Ascending aorta (tissue), 2 donors: ENCODE measurements around the gene CYTH3. TPM values are rescaled to one million over a fixed set of nuclear protein-coding genes. Genes with fewer than 3 reads are reported as not detected.

Experiments used
- DNase-seq, 2 donors: peaks; one replicate each; pipeline ENCODE4 v3.0.0-alpha.2; 2019; ENCODE audit warnings: low spot score in 2 of 2
- H3K27ac ChIP-seq, 2 donors: fragments of 200-600 bp; sonication (generic); one replicate each; pipeline ENCODE4 v1.5.1; 2016 to 2017; ENCODE audit warnings: mild to moderate bottlenecking in 1 of 2
- H3K27me3 ChIP-seq: fragments of 200-600 bp; sonication (generic); one replicate; pipeline ENCODE4 v1.5.1; 2017
- H3K36me3 ChIP-seq, 2 donors: fragments of 200-600 bp; sonication (generic); one replicate each; pipeline ENCODE4 v1.5.1; 2016
- H3K4me1 ChIP-seq, 2 donors: fragments of 200-600 bp; sonication (generic); one replicate each; pipeline ENCODE4 v1.5.1; 2016 to 2017; ENCODE audit warnings: mild to moderate bottlenecking in 1 of 2
- H3K4me3 ChIP-seq, 2 donors: fragments of 200-600 bp; sonication (generic); one replicate each; pipeline ENCODE4 v1.5.1; 2016 to 2017; ENCODE audit warnings: mild to moderate bottlenecking in 1 of 2
- H3K9me3 ChIP-seq, 2 donors: fragments of 200-600 bp; sonication (generic); one replicate each; pipeline ENCODE4 v1.5.1; 2016
- CTCF ChIP-seq, 3 experiments: fragments of 200-600 bp in 2 of 3; fragments of 450-650 bp in 1 of 3; sonication (generic) in 2 of 3; IDR thresholded peaks; one replicate each; pipeline ENCODE4 v1.5.1; 2016 to 2019; ENCODE audit warnings: antibody characterized with exemption in 3 of 3, mild to moderate bottlenecking in 1 of 3, moderate library complexity in 1 of 3
- intact Hi-C: fragments of 100-400 bp; cut with DNase I; formaldehyde crosslinking; loops from one replicate; pipeline ENCODE4 v1.15.1; 2023
- total RNA-seq: library from RNA; depleted of rRNA; stranded (reverse); fragments of >200 nt; gene quantifications from one replicate; pipeline ENCODE4 v1.1.0, GENCODE V29; 2016

CYTH3 gene
- total RNA-seq, 1 donor from 2014 or later: 51.8 TPM

GRCh38 chr7:6165521-6166320 is 106.7 kb downstream of the CYTH3 start:
- no peak overlapping the region for H3K4me3 ChIP-seq
- H3K9me3 ChIP-seq: no peaks in the 10 kb centered on the region
- H3K36me3 ChIP-seq: peaks cover 42 to 45% of the 10 kb centered on the region in 2 donors
- H3K4me1 ChIP-seq: peaks cover 5 to 25% of the 10 kb centered on the region in 2 donors
- TF ChIP-seq CTCF (IDR thresholded peaks at IDR 0.05): no peak
- peak overlapping the region; percentile 51 to 92 for H3K27ac ChIP-seq
- no peaks in the 10 kb centered on the region for H3K27me3 ChIP-seq
- no peak for DNase-seq
- intact Hi-C loops: loop anchor here (10.0 kb wide), 1 partner anchor 279 kb away; the partner anchor contains the start of gene DAGLB

GRCh38 chr7:6165075-6165474 is 107.3 kb downstream of the CYTH3 start:
- DNase-seq: no peak
- peak overlapping the region; percentile 51 to 92 for H3K27ac ChIP-seq

GRCh38 chr7:6164491-6164890 is 107.9 kb downstream of the CYTH3 start:
- no peaks in the 10 kb centered on the region for H3K27me3 ChIP-seq
- H3K4me1 ChIP-seq: peaks cover 5 to 33% of the 10 kb centered on the region in 2 donors

More at GRCh38 chr7:6165075-6165474, 107.3 kb downstream of the CYTH3 start:
- H3K4me3 ChIP-seq: no peak overlapping the region
- TF ChIP-seq CTCF (IDR thresholded peaks at IDR 0.05): no peak
- H3K36me3 ChIP-seq: peaks cover 36 to 39% of the 10 kb centered on the region in 2 donors
- H3K27me3 ChIP-seq: no peaks in the 10 kb centered on the region
- intact Hi-C loops: loop anchor here (10.0 kb wide), 1 partner anchor 280 kb away; the partner anchor contains the start of gene DAGLB
- peaks cover 5 to 30% of the 10 kb centered on the region in 2 donors for H3K4me1 ChIP-seq
- H3K9me3 ChIP-seq: no peaks in the 10 kb centered on the region

GRCh38 chr7:6164010-6164409 is 108.4 kb downstream of the CYTH3 start:
- Histone ChIP-seq H3K4me3 (no peak overlapping the region), H3K36me3 (peaks cover 32 to 34% of the 10 kb centered on the region in 2 donors), H3K9me3 (no peaks in the 10 kb centered on the region), H3K27me3 (no peaks in the 10 kb centered on the region), H3K4me1 (peaks cover 5 to 33% of the 10 kb centered on the region in 2 donors), H3K27ac (peak overlapping the region; percentile 92 to 96)
- intact Hi-C loops: loop anchor here (10.0 kb wide), 1 partner anchor 281 kb away; the partner anchor contains the start of gene DAGLB
- no peak for DNase-seq
- no peak for TF ChIP-seq CTCF (IDR thresholded peaks at IDR 0.05)

More at GRCh38 chr7:6164491-6164890, 107.9 kb downstream of the CYTH3 start:
- intact Hi-C loops: loop anchor here (10.0 kb wide), 1 partner anchor 280 kb away; the partner anchor contains the start of gene DAGLB
- no peak for TF ChIP-seq CTCF (IDR thresholded peaks at IDR 0.05)
- Histone ChIP-seq H3K9me3 (no peaks in the 10 kb centered on the region), H3K36me3 (peaks cover 33 to 34% of the 10 kb centered on the region in 2 donors), H3K27ac (peak overlapping the region; percentile 92 to 96), H3K4me3 (no peak overlapping the region)
- DNase-seq: no peak

- Histone ChIP-seq H3K27me3 (no peaks in the 10 kb centered on the region), H3K27ac (peak overlapping the region; percentile 92 to 96)
These were observed 109.0 kb downstream of the CYTH3 start for GRCh38 chr7:6163402-6163801.

More at GRCh38 chr7:6163402-6163801, 109.0 kb downstream of the CYTH3 start:
- DNase-seq: no peak
- H3K9me3 ChIP-seq: no peaks in the 10 kb centered on the region
- no peak for TF ChIP-seq CTCF (IDR thresholded peaks at IDR 0.05)
- peaks cover 30 to 40% of the 10 kb centered on the region in 2 donors for H3K36me3 ChIP-seq
- H3K4me3 ChIP-seq: no peak overlapping the region
- intact Hi-C loops: loop anchor here (10.0 kb wide), 1 partner anchor 281 kb away; the partner anchor contains the start of gene DAGLB
- H3K4me1 ChIP-seq: peaks cover 5 to 33% of the 10 kb centered on the region in 2 donors
